Lower lobe of right lung (tissue), 2 donors: Measurements from ENCODE around the gene GFRA3. TPM values are rescaled to one million over a fixed set of nuclear protein-coding genes. Genes with fewer than 3 reads are reported as not detected.
A peak's percentile ranks its signal among the peaks of the same experiment; 100 is the strongest.

Source experiments
- ATAC-seq, 2 donors: fragments of 200-7000 bp; cut with Tn5 transposase; one replicate each; pipeline ENCODE4 v1.9.1; 2020 to 2022; ENCODE audit warnings: mild to moderate bottlenecking in 2 of 2, moderate library complexity in 2 of 2
- DNase-seq: peaks from one replicate; pipeline ENCODE4 v3.0.0-alpha.2; 2020
- H3K27ac ChIP-seq: fragments of 200-600 bp; one replicate; pipeline ENCODE4 v1.8.0; 2022
- H3K27me3 ChIP-seq: fragments of 200-600 bp; one replicate; pipeline ENCODE4 v1.8.0; 2022; ENCODE audit warnings: low read depth
- H3K36me3 ChIP-seq: fragments of 200-600 bp; one replicate; pipeline ENCODE4 v1.8.0; 2022; ENCODE audit warnings: mild to moderate bottlenecking
- H3K4me1 ChIP-seq: fragments of 200-600 bp; one replicate; pipeline ENCODE4 v1.8.0; 2022
- H3K4me3 ChIP-seq: fragments of 200-600 bp; one replicate; pipeline ENCODE4 v1.8.0; 2022; ENCODE audit warnings: mild to moderate bottlenecking
- H3K9me3 ChIP-seq: fragments of 200-600 bp; one replicate; pipeline ENCODE4 v1.8.0; 2022
- CTCF ChIP-seq: fragments of 200-600 bp; IDR thresholded peaks from one replicate; pipeline ENCODE4 v1.8.0; 2022; ENCODE audit warnings: antibody characterized with exemption, mild to moderate bottlenecking
- intact Hi-C: fragments of 100-400 bp; cut with DNase I; formaldehyde crosslinking; loops from one replicate; pipeline ENCODE4 v1.11.0; 2022
- total RNA-seq: library from RNA; stranded (reverse); fragmentation: NEBNext Ultra II Directional; extraction: Animal tissue kit (Norgen Biotek cat#: 25700); gene quantifications from one replicate; pipeline ENCODE4 v1.2.1, GENCODE V29; 2021
- donor health status: DM: no; HTN: yes; CAD: no; lungs with severe emphysema.

GFRA3 gene
- total RNA-seq, 1 donor from 2014 or later, result 0.53 TPM

GRCh38 chr5:138213161-138214029 is 61.0 kb downstream of the GFRA3 start, which contains the start of gene CDC23:
Gene CDC23, minus strand, starts transcription at chr5:138213323. Its CDS starts 11 bp downstream, at chr5:138213312.
- TF ChIP-seq CTCF, result no peak
- Histone ChIP-seq H3K36me3 (no peaks in the 10 kb centered on the region), H3K27ac (peak within 1 kb of the TSS; percentile 88), H3K4me1 (peaks cover 16% of the 10 kb centered on the region), H3K4me3 (peak within 1 kb of the TSS; percentile 99), H3K27me3 (no peaks in the 10 kb centered on the region), H3K9me3 (no peaks in the 10 kb centered on the region)
- intact Hi-C loops, result no loop called here
- peak; percentile 93 for DNase-seq
- ATAC-seq, result peak; percentile 98 to 99

GRCh38 chr5:138212828-138213160 is 61.6 kb downstream of the GFRA3 start:
- peak overlapping the region; percentile 99 for H3K4me3 ChIP-seq
- DNase-seq (no peak), ATAC-seq (peak; percentile 53 to 63)
- TF ChIP-seq CTCF, result no peak
- intact Hi-C loops, result no loop called here
- no peaks in the 10 kb centered on the region for H3K27me3 ChIP-seq
- H3K4me1 ChIP-seq, result peaks cover 16% of the 10 kb centered on the region
- H3K9me3 ChIP-seq, result no peaks in the 10 kb centered on the region
- H3K36me3 ChIP-seq, result no peaks in the 10 kb centered on the region
- H3K27ac ChIP-seq, result peak overlapping the region; percentile 88

DNA sequence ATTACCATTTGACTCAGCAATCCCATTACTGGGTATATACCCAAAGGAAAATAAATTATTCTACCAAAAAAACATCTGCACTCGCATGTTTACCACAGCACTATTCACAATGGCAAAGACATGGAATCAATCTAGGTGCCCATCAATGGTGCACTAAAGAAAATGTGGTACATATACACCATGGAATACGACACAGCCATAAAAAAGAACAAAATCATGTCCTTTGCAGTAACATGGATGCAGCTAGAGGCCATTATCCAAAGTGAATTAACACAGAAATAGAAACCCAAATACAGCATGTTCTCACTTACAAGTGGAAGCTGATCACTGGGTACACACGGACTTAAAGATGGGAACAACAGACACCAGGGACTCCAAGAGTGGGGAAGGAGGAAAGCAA is 63.4 kb downstream of the GFRA3 start:
- H3K4me1 ChIP-seq, result peaks cover 16% of the 10 kb centered on the region
- no peak overlapping the region for H3K4me3 ChIP-seq
- H3K9me3 ChIP-seq, result no peaks in the 10 kb centered on the region
- intact Hi-C loops, result no loop called here
- no peak for TF ChIP-seq CTCF
- H3K27me3 ChIP-seq, result no peaks in the 10 kb centered on the region
- DNase-seq, result no peak
- ATAC-seq, result no peak
- H3K36me3 ChIP-seq, result peaks cover 16% of the 10 kb centered on the region
- H3K27ac ChIP-seq, result no peak overlapping the region

Other genes starting within 250 kb of the GFRA3 start
- gene FAM13B, start 241.5 kb downstream of the GFRA3 start, total RNA-seq, result 42.9 TPM
- gene WNT8A, start 190.6 kb downstream of the GFRA3 start, total RNA-seq, result not detected
- gene NME5, start 135.2 kb downstream of the GFRA3 start, total RNA-seq, result 7.3 TPM
- 56.9 TPM for gene BRD8, start 96.0 kb downstream of the GFRA3 start, total RNA-seq
- 1.2 TPM for gene KIF20A, start 95.5 kb downstream of the GFRA3 start, total RNA-seq
- 21.5 TPM for gene CDC23, start 61.3 kb downstream of the GFRA3 start, total RNA-seq
- gene CDC25C, start 57.2 kb upstream of the GFRA3 start, total RNA-seq, result 0.47 TPM
- 23.3 TPM for gene FAM53C, start 63.6 kb upstream of the GFRA3 start, total RNA-seq
- 67.1 TPM for gene KDM3B, start 78.1 kb upstream of the GFRA3 start, total RNA-seq
- 0.80 TPM for gene REEP2, start 164.4 kb upstream of the GFRA3 start, total RNA-seq
- gene EGR1, start 190.9 kb upstream of the GFRA3 start, total RNA-seq, result 78.2 TPM